HCT116 (cell line): ENCODE measurements around the gene HIRA. TPM values are rescaled to one million over a fixed set of nuclear protein-coding genes. Genes with fewer than 3 reads are reported as not detected.

Experiments
- ATAC-seq: fragments of 200-7000 bp; cut with Tn5 transposase; 2 replicates; pipeline ENCODE4 v1.9.1; 2020; ENCODE audit warnings: mild to moderate bottlenecking, moderate library complexity
- BruUV-seq: library from RNA; stranded (reverse); fragments of 400-500 nt; replicated peaks from 2 replicates; lab custom pipeline; 2021; lab: Mats Ljungman, UMichigan
- CTCF ChIA-PET: fragments of 300-600 bp; sonication (Branson Sonifier 250); formaldehyde crosslinking; loops from one replicate; lab custom pipeline; 2021; ENCODE audit warnings: antibody characterized with exemption; lab: Charles Lee
- POLR2A ChIA-PET: fragments of 300-600, 350-600 bp; sonication (Branson Sonifier 250); formaldehyde crosslinking; loops from one replicate; lab custom pipeline; 2021; ENCODE audit warnings: antibody characterized with exemption; lab: Charles Lee
- RAD21 ChIA-PET, 2 experiments: fragments of 300-600 bp; sonication (Branson Sonifier 250); formaldehyde crosslinking; loops; one replicate each; lab custom pipeline; 2023; ENCODE audit warnings: low total read pairs in 2 of 2; ENCODE audit not compliant: uncharacterized antibody in 2 of 2, unreplicated experiment in 2 of 2, low non-redundant PET in 1 of 2; lab: Charles Lee
- DNase-seq: peaks from one replicate; pipeline ENCODE4 v3.0.0-alpha.2; 2010; ENCODE audit warnings: low read depth, low spot score
- H2AFZ ChIP-seq: fragments of 200-600 bp; shearing (Covaris generic), sonication (generic); 2 replicates; pipeline ENCODE4 v1.6.1; 2017; ENCODE audit warnings: low read depth, mixed run types, mixed read lengths, antibody characterized with exemption, low read length; ENCODE audit not compliant: poor library complexity, severe bottlenecking
- H3K27ac ChIP-seq: 2 replicates; pipeline ENCODE4 v1.5.1; 2012; ENCODE audit warnings: low read depth, low read length
- H3K27me3 ChIP-seq: fragments of 200-600 bp; sonication (generic); 2 replicates; pipeline ENCODE4 v1.6.1; 2016; ENCODE audit warnings: mixed run types, low read length, mixed read lengths; ENCODE audit not compliant: insufficient read depth
- H3K36me3 ChIP-seq, 2 experiments: fragments of 200-500 bp in 1 of 2; fragments of 200-600 bp in 1 of 2; sonication (Bioruptor generic) in 1 of 2; sonication (generic) in 1 of 2; 2 replicates each; pipeline versions ENCODE4 v1.5.1 to v1.6.1; 2014 to 2016; ENCODE audit warnings: low read length in 2 of 2, inconsistent platforms in 1 of 2, mixed read lengths in 1 of 2, mixed run types in 1 of 2; ENCODE audit not compliant: insufficient read depth in 2 of 2, control insufficient read depth in 1 of 2
- H3K4me1 ChIP-seq, 2 experiments: fragments of 200-600 bp in 1 of 2; sonication (generic) in 1 of 2; 2 replicates each; pipeline versions ENCODE4 v1.5.1 to v1.6.1; 2012 to 2017; ENCODE audit warnings: low read length in 2 of 2, inconsistent platforms in 1 of 2, mild to moderate bottlenecking in 1 of 2, mixed read lengths in 1 of 2, mixed run types in 1 of 2, moderate library complexity in 1 of 2; ENCODE audit not compliant: insufficient read depth in 2 of 2, control insufficient read depth in 1 of 2
- H3K4me2 ChIP-seq: fragments of 200-600 bp; sonication (generic); 2 replicates; pipeline ENCODE4 v1.6.1; 2017; ENCODE audit warnings: mixed run types, low read length, mixed read lengths
- H3K4me3 ChIP-seq, 2 experiments: fragments of 200-600 bp in 1 of 2; sonication (generic) in 1 of 2; replicated peaks in 1 of 2; 2 replicates each; pipeline ENCODE4 v1.5.1; 2011 to 2016; ENCODE audit warnings: low read length in 2 of 2, control low read depth in 1 of 2, low read depth in 1 of 2, mild to moderate bottlenecking in 1 of 2, mixed read lengths in 1 of 2, mixed run types in 1 of 2
- H3K79me2 ChIP-seq: fragments of 200-600 bp; sonication (generic); 2 replicates; pipeline ENCODE4 v1.6.1; 2017; ENCODE audit warnings: mild to moderate bottlenecking, mixed run types, low read length, moderate library complexity, mixed read lengths; ENCODE audit not compliant: insufficient read depth
- H3K9ac ChIP-seq: fragments of 200-600 bp; sonication (generic); 2 replicates; pipeline ENCODE4 v1.6.1; 2016; ENCODE audit warnings: low read length, mixed read lengths
- H3K9me2 ChIP-seq: fragments of 200-600 bp; sonication (generic), shearing (Covaris generic); 2 replicates; pipeline ENCODE4 v1.6.1; 2017; ENCODE audit warnings: mixed run types, mild to moderate bottlenecking, moderate library complexity; ENCODE audit not compliant: insufficient read depth
- H3K9me3 ChIP-seq, 2 experiments: fragments of 200-500 bp in 1 of 2; fragments of 200-600 bp in 1 of 2; sonication (Bioruptor generic) in 1 of 2; sonication (generic) in 1 of 2; 2 replicates each; pipeline ENCODE4 v1.6.1; 2014 to 2017; ENCODE audit warnings: low read length in 2 of 2, mixed read lengths in 2 of 2, inconsistent platforms in 1 of 2, low read depth in 1 of 2, mild to moderate bottlenecking in 1 of 2, mixed run types in 1 of 2, moderate library complexity in 1 of 2; ENCODE audit not compliant: control insufficient read depth in 1 of 2, insufficient read depth in 1 of 2
- H4K20me1 ChIP-seq: fragments of 200-600 bp; sonication (generic), shearing (Covaris generic); 2 replicates; pipeline ENCODE4 v1.6.1; 2017; ENCODE audit warnings: mixed run types, mild to moderate bottlenecking, moderate library complexity; ENCODE audit not compliant: insufficient read depth
- ATF3 ChIP-seq: IDR thresholded peaks from 2 replicates; pipeline ENCODE4 v1.6.1; 2012
- CBX3 ChIP-seq: IDR thresholded peaks from 2 replicates; pipeline ENCODE4 v1.6.1; 2012; ENCODE audit warnings: low read depth
- EGR1 ChIP-seq: IDR thresholded peaks from 2 replicates; pipeline ENCODE4 v1.6.1; 2012; ENCODE audit warnings: low read depth
- EZH2 ChIP-seq: fragments of 200-600 bp; sonication (generic); IDR thresholded peaks from 2 replicates; pipeline ENCODE4 v1.6.1; 2017; ENCODE audit warnings: antibody characterized with exemption, mixed run types
- EZH2phosphoT487 ChIP-seq: fragments of 200-600 bp; IDR thresholded peaks from 2 replicates; pipeline ENCODE4 v1.6.1; 2018; ENCODE audit warnings: antibody characterized with exemption, borderline replicate concordance
- FOSL1 ChIP-seq: IDR thresholded peaks from 2 replicates; pipeline ENCODE4 v1.6.1; 2012; ENCODE audit warnings: low read depth
- JUND ChIP-seq: IDR thresholded peaks from 2 replicates; pipeline ENCODE4 v1.6.1; 2012
- POLR2A ChIP-seq: IDR thresholded peaks from 2 replicates; pipeline ENCODE4 v1.7.0; 2011; ENCODE audit warnings: borderline replicate concordance; ENCODE audit not compliant: insufficient read depth, insufficient read length; ENCODE audit errors: extremely low read depth
- POLR2AphosphoS5 ChIP-seq: IDR thresholded peaks from 2 replicates; pipeline ENCODE4 v1.6.1; 2011; ENCODE audit warnings: mild to moderate bottlenecking, low read depth, low read length, moderate library complexity
- RAD21 ChIP-seq: IDR thresholded peaks from 2 replicates; pipeline ENCODE4 v1.6.1; 2012; ENCODE audit warnings: low read depth, mild to moderate bottlenecking
- SIN3A ChIP-seq: IDR thresholded peaks from 2 replicates; pipeline ENCODE4 v1.6.1; 2012; ENCODE audit warnings: low read depth
- SRF ChIP-seq: IDR thresholded peaks from 2 replicates; pipeline ENCODE4 v1.6.1; 2012; ENCODE audit warnings: low read depth
- TCF7L2 ChIP-seq: IDR thresholded peaks from 2 replicates; pipeline ENCODE4 v1.7.0; 2011; ENCODE audit warnings: borderline replicate concordance, inconsistent platforms; ENCODE audit not compliant: insufficient read depth, insufficient read length; ENCODE audit errors: extremely low read depth
- YY1 ChIP-seq: IDR thresholded peaks from 2 replicates; pipeline ENCODE4 v1.6.1; 2011; ENCODE audit warnings: low read length, low read depth, moderate library complexity, mild to moderate bottlenecking; ENCODE audit not compliant: insufficient replicate concordance; ENCODE audit errors: extremely low read depth
- ZFX ChIP-seq: fragments of 450-650 bp; IDR thresholded peaks from 2 replicates; pipeline ENCODE4 v1.6.1; 2017
- ZNF274 ChIP-seq: fragments of 200-500 bp; sonication (Bioruptor generic); IDR thresholded peaks from 2 replicates; pipeline ENCODE4 v1.6.1; 2014; ENCODE audit warnings: mild to moderate bottlenecking, low read depth, low read length, inconsistent platforms
- intact Hi-C: fragments of 100-400 bp; cut with micrococcal nuclease; formaldehyde crosslinking; loops from 2 replicates; pipeline ENCODE4 v1.10.0; 2022
- total RNA-seq: library from RNA; stranded (reverse); gene quantifications from one replicate; pipeline ENCODE4 v1.2.1, GENCODE V29; 2021; ENCODE audit not compliant: unreplicated experiment
- TF ChIP-seq, protein P1 (sequence below): IDR thresholded peaks from 2 replicates; pipeline ENCODE4 v1.6.1; 2012
- TF ChIP-seq, protein P2 (sequence below): IDR thresholded peaks from 2 replicates; pipeline ENCODE4 v1.6.1; 2012; ENCODE audit warnings: low read depth

The HIRA gene
- total RNA-seq, 1 experiment from 2014 or later = 30.6 TPM

DNA sequence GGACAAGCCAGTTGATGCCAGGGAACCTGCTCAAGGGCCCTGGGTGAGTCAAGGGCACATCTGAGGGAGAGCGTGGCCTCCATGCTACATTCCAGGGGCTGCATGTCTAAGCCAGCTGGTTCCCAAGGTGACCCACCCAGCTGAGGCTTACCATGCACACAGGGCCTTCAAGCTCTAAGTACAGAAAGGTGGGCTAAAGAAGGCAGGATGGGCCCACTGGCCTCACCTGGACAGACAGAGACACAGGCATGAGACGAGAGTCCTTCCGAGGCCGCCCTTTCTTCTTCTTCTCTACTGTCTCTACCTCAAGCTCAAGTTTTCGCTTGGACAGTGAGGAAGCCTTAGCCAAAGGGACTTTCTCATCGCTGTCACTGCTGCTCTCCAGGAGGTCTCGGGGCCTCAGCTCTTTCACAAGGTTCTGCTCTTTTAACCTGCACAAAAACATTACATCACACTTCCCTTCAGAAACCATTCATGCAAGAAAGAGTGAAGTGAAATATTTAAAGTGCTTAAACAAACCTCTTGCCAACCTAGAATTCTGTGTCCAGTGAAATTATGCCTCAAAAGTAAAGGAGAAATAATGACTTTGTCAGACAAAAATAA, 69.9 kb downstream of the HIRA start:
- Histone ChIP-seq H3K4me1 (no peaks in the 10 kb centered on the region), H2AFZ (no peak overlapping the region), H4K20me1 (no peaks in the 10 kb centered on the region), H3K27ac (no peak overlapping the region), H3K9ac (no peak overlapping the region), H3K9me2 (no peaks in the 10 kb centered on the region)
- no TSS peak for BruUV-seq
- CTCF ChIA-PET = no interaction called here
- DNase-seq = no peak
- TF ChIP-seq EGR1 (no peak), FOSL1 (no peak), POLR2A (no peak), YY1 (no peak), ZFX (no peak), EZH2 (no peak), ATF3 (no peak), JUND (no peak), SIN3A (no peak), EZH2phosphoT487 (no peak)
- TF ChIP-seq, protein P1, sequence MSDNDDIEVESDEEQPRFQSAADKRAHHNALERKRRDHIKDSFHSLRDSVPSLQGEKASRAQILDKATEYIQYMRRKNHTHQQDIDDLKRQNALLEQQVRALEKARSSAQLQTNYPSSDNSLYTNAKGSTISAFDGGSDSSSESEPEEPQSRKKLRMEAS = no peak
- TF ChIP-seq, all 23 proteins: peak for 0
- H3K36me3 ChIP-seq = peaks cover 16 to 28% of the 10 kb centered on the region in 2 experiments; a peak in 3 of 4 replicates
- POLR2A ChIA-PET = no interaction called here
- intact Hi-C loops = no loop called here
- H3K4me3 ChIP-seq = no peak overlapping the region
- no peaks in the 10 kb centered on the region for H3K9me3 ChIP-seq
- RAD21 ChIA-PET = no interaction called here
- H3K79me2 ChIP-seq = no peaks in the 10 kb centered on the region
- H3K27me3 ChIP-seq = no peaks in the 10 kb centered on the region
- ATAC-seq = no peak
- no peak overlapping the region for H3K4me2 ChIP-seq

GRCh38 chr22:19360862-19361261, 70.7 kb downstream of the HIRA start:
- Histone ChIP-seq H3K79me2 (no peaks in the 10 kb centered on the region), H3K27me3 (no peaks in the 10 kb centered on the region), H3K36me3 (peaks cover 16 to 28% of the 10 kb centered on the region in 2 experiments; a peak in 3 of 4 replicates), H3K4me2 (no peak overlapping the region), H3K27ac (no peak overlapping the region), H3K4me3 (no peak overlapping the region), H3K9me3 (no peaks in the 10 kb centered on the region), H2AFZ (no peak overlapping the region), H3K4me1 (no peaks in the 10 kb centered on the region), H3K9ac (no peak overlapping the region), H4K20me1 (no peaks in the 10 kb centered on the region), H3K9me2 (no peaks in the 10 kb centered on the region)
- CTCF ChIA-PET = no interaction called here
- POLR2A ChIA-PET = no interaction called here
- BruUV-seq = no TSS peak
- DNase-seq (no peak), ATAC-seq (no peak)
- intact Hi-C loops = no loop called here
- RAD21 ChIA-PET = no interaction called here
- TF ChIP-seq YY1 (no peak), SRF (no peak), RAD21 (no peak), POLR2AphosphoS5 (no peak), TCF7L2 (no peak), ZNF274 (no peak), CBX3 (no peak)
- TF ChIP-seq, protein P2, sequence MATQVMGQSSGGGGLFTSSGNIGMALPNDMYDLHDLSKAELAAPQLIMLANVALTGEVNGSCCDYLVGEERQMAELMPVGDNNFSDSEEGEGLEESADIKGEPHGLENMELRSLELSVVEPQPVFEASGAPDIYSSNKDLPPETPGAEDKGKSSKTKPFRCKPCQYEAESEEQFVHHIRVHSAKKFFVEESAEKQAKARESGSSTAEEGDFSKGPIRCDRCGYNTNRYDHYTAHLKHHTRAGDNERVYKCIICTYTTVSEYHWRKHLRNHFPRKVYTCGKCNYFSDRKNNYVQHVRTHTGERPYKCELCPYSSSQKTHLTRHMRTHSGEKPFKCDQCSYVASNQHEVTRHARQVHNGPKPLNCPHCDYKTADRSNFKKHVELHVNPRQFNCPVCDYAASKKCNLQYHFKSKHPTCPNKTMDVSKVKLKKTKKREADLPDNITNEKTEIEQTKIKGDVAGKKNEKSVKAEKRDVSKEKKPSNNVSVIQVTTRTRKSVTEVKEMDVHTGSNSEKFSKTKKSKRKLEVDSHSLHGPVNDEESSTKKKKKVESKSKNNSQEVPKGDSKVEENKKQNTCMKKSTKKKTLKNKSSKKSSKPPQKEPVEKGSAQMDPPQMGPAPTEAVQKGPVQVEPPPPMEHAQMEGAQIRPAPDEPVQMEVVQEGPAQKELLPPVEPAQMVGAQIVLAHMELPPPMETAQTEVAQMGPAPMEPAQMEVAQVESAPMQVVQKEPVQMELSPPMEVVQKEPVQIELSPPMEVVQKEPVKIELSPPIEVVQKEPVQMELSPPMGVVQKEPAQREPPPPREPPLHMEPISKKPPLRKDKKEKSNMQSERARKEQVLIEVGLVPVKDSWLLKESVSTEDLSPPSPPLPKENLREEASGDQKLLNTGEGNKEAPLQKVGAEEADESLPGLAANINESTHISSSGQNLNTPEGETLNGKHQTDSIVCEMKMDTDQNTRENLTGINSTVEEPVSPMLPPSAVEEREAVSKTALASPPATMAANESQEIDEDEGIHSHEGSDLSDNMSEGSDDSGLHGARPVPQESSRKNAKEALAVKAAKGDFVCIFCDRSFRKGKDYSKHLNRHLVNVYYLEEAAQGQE = no peak
